GM19043 (cell line): ENCODE data around the gene GPRASP2.

Experiments
- ATAC-seq: cut with Tn5 transposase; IDR thresholded peaks from one replicate; pipeline ENCODE4 v1.9.1; 2021; ENCODE audit warnings: low read depth; ENCODE audit not compliant: unreplicated experiment

The GPRASP2 gene

DNA sequence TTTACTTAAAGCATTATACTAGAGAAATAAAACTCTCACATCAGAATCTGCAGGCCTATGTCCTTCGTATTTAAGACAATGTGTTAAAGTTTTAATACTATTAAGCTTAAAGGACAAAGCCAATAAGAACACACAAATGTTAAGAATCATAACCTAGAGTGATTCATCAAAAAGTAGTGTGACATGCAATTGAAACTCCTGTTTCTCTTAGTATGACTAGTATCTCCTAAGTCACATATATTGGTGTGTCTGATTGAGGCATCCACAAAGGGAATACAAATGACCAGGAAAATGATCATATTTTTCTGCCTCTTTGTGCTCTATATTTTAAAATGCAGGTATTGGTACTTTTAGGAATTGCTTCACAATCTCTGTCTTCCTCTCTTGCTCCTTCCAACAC lies 32.1 kb downstream of the GPRASP2 start:
- no peak for ATAC-seq

DNA sequence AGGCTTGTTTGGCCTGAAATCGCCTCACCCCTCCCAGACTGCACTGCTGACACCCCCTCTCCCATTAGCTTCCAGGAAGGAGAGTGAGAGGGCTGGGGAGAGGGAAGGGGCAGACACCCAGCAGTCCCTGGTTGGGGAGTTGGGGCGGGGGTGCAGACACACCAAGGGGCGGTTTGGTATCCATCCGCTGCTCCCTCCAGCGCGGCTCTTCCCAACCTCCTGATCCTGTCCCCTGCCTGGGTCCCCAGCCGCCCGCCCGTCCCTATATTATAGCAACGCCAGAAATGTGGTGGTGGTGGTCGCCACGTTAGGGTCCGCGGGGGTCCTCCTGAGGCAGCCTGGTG lies 33.2 kb downstream of the GPRASP2 start:
- ATAC-seq = no peak

DNA sequence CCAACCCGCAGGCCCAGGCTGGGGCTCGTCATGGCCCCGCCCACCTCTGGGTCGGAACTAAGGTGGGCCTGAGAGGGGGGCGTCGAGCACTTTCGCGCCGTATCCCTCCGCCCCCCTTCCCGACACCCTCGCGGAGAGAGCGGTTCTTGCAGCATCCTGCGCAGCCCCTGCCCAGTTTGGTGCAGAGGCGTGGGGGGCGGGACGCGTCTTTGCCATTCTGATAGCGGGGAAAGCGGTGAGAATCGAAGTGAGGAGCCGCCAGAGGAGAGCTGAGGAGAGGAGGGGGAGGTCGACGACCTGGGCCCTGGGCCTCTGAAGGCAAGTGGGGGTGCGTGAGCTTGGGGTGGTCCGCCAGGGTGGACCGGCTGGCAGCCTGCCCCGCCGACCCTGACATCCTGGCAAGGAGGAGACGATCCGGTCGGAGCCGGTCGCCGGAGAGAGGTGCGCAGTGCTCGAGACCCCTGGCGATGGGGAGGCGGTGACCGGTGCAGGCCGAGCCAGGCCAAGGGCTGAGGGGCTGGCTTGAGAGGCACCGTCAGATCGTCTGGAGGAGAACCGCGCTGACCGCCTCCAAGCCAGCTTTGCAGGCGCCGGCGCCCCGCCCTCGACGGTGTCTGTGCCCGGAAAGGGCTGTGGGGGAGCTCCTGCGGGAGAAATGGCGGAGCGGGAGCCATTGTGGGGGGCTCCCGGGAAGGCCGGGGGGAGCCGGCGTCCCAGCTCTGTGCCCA lies 33.8 kb downstream of the GPRASP2 start:
- no peak for ATAC-seq

DNA sequence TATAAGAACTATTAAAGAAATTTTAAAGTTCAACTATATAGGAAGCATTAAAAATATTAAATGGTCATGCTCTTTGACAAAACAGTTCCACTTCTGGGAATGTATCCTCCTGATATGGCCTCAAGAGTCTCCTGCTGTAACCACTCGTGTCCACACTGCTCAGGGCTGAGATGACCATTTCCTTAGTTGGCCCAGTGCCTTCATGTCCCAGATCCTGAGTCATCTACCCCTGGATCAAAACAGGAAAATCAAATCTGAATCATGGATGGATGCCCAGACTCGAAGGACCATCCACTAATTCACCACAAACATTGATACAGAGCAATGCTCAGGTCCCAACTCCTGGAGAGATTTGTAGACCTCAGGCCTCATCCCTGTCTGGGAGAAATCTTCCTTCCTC lies 53.0 kb downstream of the GPRASP2 start:
- no peak for ATAC-seq

DNA sequence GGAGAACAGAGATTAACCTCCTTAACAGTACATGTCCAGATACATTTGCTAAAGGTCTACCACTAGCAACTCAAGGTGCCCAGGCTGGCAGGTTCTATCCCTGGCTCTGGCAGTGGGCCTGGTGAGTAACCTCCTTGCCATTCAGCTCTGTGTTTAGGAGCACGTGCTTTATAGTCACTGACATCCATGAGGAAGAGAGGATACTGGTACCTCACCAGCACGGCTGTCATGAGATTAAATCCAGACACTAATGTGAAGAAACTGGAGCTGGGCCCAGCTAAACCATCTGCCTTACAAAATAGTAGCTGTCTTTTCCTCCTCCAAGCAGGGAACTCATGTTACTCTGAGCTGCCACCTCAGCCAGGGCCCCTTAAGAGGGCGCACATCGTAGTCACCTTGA lies 53.6 kb downstream of the GPRASP2 start:
- no peak for ATAC-seq

DNA sequence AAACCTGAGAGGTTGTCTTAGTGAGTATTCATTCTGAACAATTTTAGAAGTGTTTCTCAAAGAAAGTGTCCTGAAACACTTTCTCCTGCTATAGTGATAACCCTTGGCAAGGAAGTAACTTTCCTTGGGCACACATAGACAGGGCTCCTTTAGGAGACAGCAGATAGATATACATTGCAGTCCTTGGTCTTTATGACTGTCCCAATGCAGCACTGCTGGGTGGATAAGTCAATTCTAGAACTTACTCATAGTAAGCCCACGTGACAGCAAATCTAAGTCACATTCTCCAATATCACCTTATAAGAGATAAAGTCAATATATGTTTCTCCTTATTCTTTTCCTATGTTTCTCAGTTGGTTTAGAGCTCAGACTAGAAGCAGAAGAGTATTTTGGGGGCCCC lies 55.0 kb downstream of the GPRASP2 start:
- ATAC-seq = no peak
